Sigmoid colon (tissue), 7 donors: Measurements from ENCODE around the gene DSCAM. TPM values are rescaled to one million over a fixed set of nuclear protein-coding genes. Genes with fewer than 3 reads are reported as not detected.

Experiments
- DNase-seq: peaks from one replicate; pipeline ENCODE4 v3.0.0-alpha.2; 2019
- H3K27ac ChIP-seq, 4 donors: fragments of 200-600 bp; sonication (generic); one replicate each; pipeline ENCODE4 v1.5.1; 2016 to 2019; ENCODE audit warnings: mild to moderate bottlenecking in 1 of 4
- H3K27me3 ChIP-seq, 3 donors: fragments of 200-600 bp; sonication (generic); one replicate each; pipeline ENCODE4 v1.5.1; 2019; ENCODE audit warnings: mild to moderate bottlenecking in 1 of 3
- H3K36me3 ChIP-seq, 4 donors: fragments of 200-600 bp; sonication (generic); one replicate each; pipeline ENCODE4 v1.5.1; 2016 to 2019
- H3K4me1 ChIP-seq, 4 donors: fragments of 200-600 bp; sonication (generic); one replicate each; pipeline ENCODE4 v1.5.1; 2017 to 2019
- H3K4me3 ChIP-seq, 4 donors: fragments of 200-600 bp; sonication (generic); one replicate each; pipeline ENCODE4 v1.5.1; 2017 to 2019; ENCODE audit warnings: mild to moderate bottlenecking in 2 of 4, moderate library complexity in 1 of 4
- H3K9me3 ChIP-seq, 4 donors: fragments of 200-600 bp in 3 of 4; sonication (generic) in 3 of 4; one replicate each; pipeline versions ENCODE4 v1.5.1 to v1.6.1; 2013 to 2019
- CTCF ChIP-seq, 4 experiments: fragments of 450-650 bp in 3 of 4; fragments of 200-600 bp in 1 of 4; IDR thresholded peaks; one replicate each; pipeline ENCODE4 v1.5.1; 2016 to 2019; ENCODE audit warnings: antibody characterized with exemption in 4 of 4, mild to moderate bottlenecking in 3 of 4, moderate library complexity in 2 of 4
- EP300 ChIP-seq, 4 donors: sonication (generic); formaldehyde crosslinking; IDR thresholded peaks; one replicate each; pipeline ENCODE4 v1.6.1; 2017; ENCODE audit warnings: antibody characterized with exemption in 4 of 4
- POLR2A ChIP-seq, 2 donors: fragments of 450-650 bp; IDR thresholded peaks; one replicate each; pipeline ENCODE4 v1.6.1; 2016; ENCODE audit warnings: antibody characterized with exemption in 2 of 2, mild to moderate bottlenecking in 2 of 2, moderate library complexity in 2 of 2
- POLR2AphosphoS5 ChIP-seq, 4 donors: sonication (generic); formaldehyde crosslinking; IDR thresholded peaks; one replicate each; pipeline ENCODE4 v1.6.1; 2017; ENCODE audit warnings: antibody characterized with exemption in 4 of 4
- WGBS, 2 donors: extraction: QIAGEN DNeasy Blood & Tissue Kit; methylation state at CpG; one replicate each; pipeline ENCODE4 v1.1.7; 2013; 5-methylcytosine and 5-hydroxymethylcytosine counted together
- intact Hi-C: fragments of 100-400 bp; cut with DNase I; formaldehyde crosslinking; loops from one replicate; pipeline ENCODE4 v1.15.1; 2023
- polyA plus RNA-seq, 3 donors: library from polyadenylated mRNA; stranded (reverse); fragments of 200-250 nt; gene quantifications; one replicate each; pipeline ENCODE4 v1.2.3, GENCODE V29; 2013
- total RNA-seq, 4 donors: library from RNA; depleted of rRNA; stranded (reverse); fragments of >200 nt; gene quantifications; one replicate each; pipeline ENCODE4 v1.1.0, GENCODE V29; 2016
- donor health status: healthy with polysubstance abuse.
- donor health status: Bipolar disorder and iron deficiency.
- donor health status: healthy.

Gene DSCAM
- total and polyA plus RNA-seq, 7 donors, result 0.17 to 0.55 (median 0.33) TPM; not detected in 2

- no peak for TF ChIP-seq POLR2A (IDR thresholded peaks at IDR 0.05)
- TF ChIP-seq EP300 (IDR thresholded peaks at IDR 0.05), result no peak
- no peak for TF ChIP-seq CTCF (IDR thresholded peaks at IDR 0.05)
- TF ChIP-seq POLR2AphosphoS5 (IDR thresholded peaks at IDR 0.05), result no peak
- H3K27ac ChIP-seq, result no peak overlapping the region
- H3K4me1 ChIP-seq, result peaks cover 0 to 10% (median 2%) of the 10 kb centered on the region in 4 donors
- no peak for DNase-seq
- no peak overlapping the region for H3K4me3 ChIP-seq
- H3K27me3 ChIP-seq, result no peaks in the 10 kb centered on the region
- no peaks in the 10 kb centered on the region for H3K9me3 ChIP-seq
- H3K36me3 ChIP-seq, result no peaks in the 10 kb centered on the region
- intact Hi-C loops, result no loop called here
Observed at GRCh38 chr21:40505244-40505643, 341.7 kb downstream of the DSCAM start.

- H3K9me3 ChIP-seq, result no peaks in the 10 kb centered on the region
- TF ChIP-seq POLR2A (IDR thresholded peaks at IDR 0.05) (no peak), EP300 (IDR thresholded peaks at IDR 0.05) (no peak), POLR2AphosphoS5 (IDR thresholded peaks at IDR 0.05) (no peak), CTCF (IDR thresholded peaks at IDR 0.05) (no peak)
- no peaks in the 10 kb centered on the region for H3K36me3 ChIP-seq
- WGBS, 2 donors, result 56 to 66% methylated on average over 1 of the region's 1 CpG
- DNase-seq, result no peak
- H3K4me3 ChIP-seq, result no peak overlapping the region
- peaks cover 0 to 9% (median 1%) of the 10 kb centered on the region in 4 donors for H3K4me1 ChIP-seq
- H3K27me3 ChIP-seq, result no peaks in the 10 kb centered on the region
- intact Hi-C loops, result no loop called here
- no peak overlapping the region for H3K27ac ChIP-seq
Observed at GRCh38 chr21:40504825-40505224, 342.1 kb downstream of the DSCAM start.

GRCh38 chr21:40496116-40496515 lies 350.8 kb downstream of the DSCAM start:
- Histone ChIP-seq H3K9me3 (peaks cover 0 to 1% (median 0%) of the 10 kb centered on the region in 4 donors), H3K4me1 (no peaks in the 10 kb centered on the region), H3K36me3 (no peaks in the 10 kb centered on the region), H3K27ac (no peak overlapping the region), H3K4me3 (no peak overlapping the region), H3K27me3 (no peaks in the 10 kb centered on the region)
- intact Hi-C loops, result no loop called here
- TF ChIP-seq CTCF (IDR thresholded peaks at IDR 0.05) (no peak), EP300 (IDR thresholded peaks at IDR 0.05) (no peak), POLR2A (IDR thresholded peaks at IDR 0.05) (no peak)
- DNase-seq, result no peak

- no peak overlapping the region for H3K4me3 ChIP-seq
- WGBS, 2 donors, result 70 to 78% methylated on average over 1 of the region's 1 CpG
- intact Hi-C loops, result no loop called here
Observed at GRCh38 chr21:40490408-40490807, 356.6 kb downstream of the DSCAM start.

More at GRCh38 chr21:40490408-40490807, 356.6 kb downstream of the DSCAM start:
- TF ChIP-seq POLR2A (IDR thresholded peaks at IDR 0.05) (no peak), EP300 (IDR thresholded peaks at IDR 0.05) (no peak), POLR2AphosphoS5 (IDR thresholded peaks at IDR 0.05) (no peak), CTCF (IDR thresholded peaks at IDR 0.05) (no peak)
- no peaks in the 10 kb centered on the region for H3K36me3 ChIP-seq
- H3K27ac ChIP-seq, result no peak overlapping the region
- H3K4me1 ChIP-seq, result no peaks in the 10 kb centered on the region
- DNase-seq, result no peak
- H3K9me3 ChIP-seq, result peaks cover 0 to 1% (median 0%) of the 10 kb centered on the region in 4 donors
- H3K27me3 ChIP-seq, result no peaks in the 10 kb centered on the region
